ENCODE measurements around the gene SENP2.

DNA sequence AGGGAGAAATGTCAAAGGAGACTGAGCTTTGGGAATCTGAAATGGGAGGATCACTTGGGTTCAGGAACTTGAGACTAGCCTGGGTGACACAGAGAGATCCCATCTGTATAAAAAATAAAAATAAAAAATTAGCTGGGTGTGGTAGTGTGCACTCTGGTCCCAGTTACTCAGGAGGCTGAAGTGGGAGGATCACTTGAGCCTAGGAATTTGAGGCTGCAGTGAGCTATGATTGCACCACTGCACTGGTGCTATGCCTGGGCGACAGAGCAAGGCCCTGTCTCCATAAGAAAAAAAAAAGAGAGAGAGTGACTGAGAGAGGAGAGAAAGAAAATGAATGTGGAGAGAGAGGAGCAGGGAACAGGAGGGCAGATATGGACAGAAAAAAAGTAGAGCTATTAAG, 72.8 kb downstream of the SENP2 start:
- TF ChIP-seq SREBF2 (IDR thresholded peaks at IDR 0.05; ENCODE audit: low read length): no peak
- TF ChIP-seq ZNF384 (IDR thresholded peaks at IDR 0.05; ENCODE audit: borderline replicate concordance, low read depth, low read length): no peak
- no peak for TF ChIP-seq RAD21 (IDR thresholded peaks at IDR 0.05; ENCODE audit: insufficient read depth, low read depth, low read length)
- TF ChIP-seq EZH2 (IDR thresholded peaks at IDR 0.05; ENCODE audit: borderline replicate concordance, control insufficient read depth, low read depth, low read length): no peak
- no peak for TF ChIP-seq POLR2A (IDR thresholded peaks at IDR 0.05; ENCODE audit: low read depth, low read length)

Measured in GM12878 (cell line).